VCaP (cell line): ENCODE measurements around the gene IARS1.

Experiments
- H3K27ac ChIP-seq: fragments of 450-650 bp; 2 replicates; pipeline ENCODE4 v1.5.1; 2017
- CTCF ChIP-seq: fragments of 450-650 bp; conservative IDR thresholded peaks from 2 replicates; pipeline ENCODE4 v1.5.1; 2017; ENCODE audit warnings: mild to moderate bottlenecking, moderate library complexity

Gene IARS1

GRCh38 chr9:92293452-92294296, at the start of gene IARS1:
Gene IARS1, minus strand, starts transcription at chr9:92293697. Its CDS starts 4,278 bp downstream, at chr9:92289419.
- peak; percentile 27; the same call in 1 of the 2 replicates for TF ChIP-seq CTCF
- peak within 1 kb of the TSS; percentile 78 for H3K27ac ChIP-seq

- H3K27ac ChIP-seq = no peak overlapping the region
- peak; percentile 40 for TF ChIP-seq CTCF
These were observed 49.5 kb upstream of the IARS1 start for GRCh38 chr9:92342825-92343488.

GRCh38 chr9:92341578-92341977, 48.1 kb upstream of the IARS1 start:
- TF ChIP-seq CTCF = no peak

GRCh38 chr9:92333282-92333634, 39.8 kb upstream of the IARS1 start:
- peak overlapping the region; percentile 77 for H3K27ac ChIP-seq
- TF ChIP-seq CTCF = no peak

More at GRCh38 chr9:92341578-92341977, 48.1 kb upstream of the IARS1 start:
- no peak overlapping the region for H3K27ac ChIP-seq

GRCh38 chr9:92332577-92333281, 39.2 kb upstream of the IARS1 start:
- H3K27ac ChIP-seq = peak overlapping the region; percentile 77
- no peak for TF ChIP-seq CTCF

GRCh38 chr9:92328225-92328624, 34.7 kb upstream of the IARS1 start:
- TF ChIP-seq CTCF = peak; percentile 29
- H3K27ac ChIP-seq = peak overlapping the region; percentile 96

GRCh38 chr9:92327283-92327850, 33.9 kb upstream of the IARS1 start:
- H3K27ac ChIP-seq = peak overlapping the region; percentile 96
- TF ChIP-seq CTCF = no peak
